Stimulated activated CD4-positive, alpha-beta T cell treated with anti-CD3 and anti-CD28 coated beads, TNF-alpha, amount 100 ng/mL, for 1 hour (primary cell): ENCODE results near the gene SNRNP40.

ENCODE experiments used
- DNase-seq, 3 donors: peaks; one replicate each; pipeline ENCODE4 v3.0.0-alpha.2; 2020; ENCODE audit warnings: low read depth in 3 of 3, low spot score in 1 of 3

The SNRNP40 gene

DNA sequence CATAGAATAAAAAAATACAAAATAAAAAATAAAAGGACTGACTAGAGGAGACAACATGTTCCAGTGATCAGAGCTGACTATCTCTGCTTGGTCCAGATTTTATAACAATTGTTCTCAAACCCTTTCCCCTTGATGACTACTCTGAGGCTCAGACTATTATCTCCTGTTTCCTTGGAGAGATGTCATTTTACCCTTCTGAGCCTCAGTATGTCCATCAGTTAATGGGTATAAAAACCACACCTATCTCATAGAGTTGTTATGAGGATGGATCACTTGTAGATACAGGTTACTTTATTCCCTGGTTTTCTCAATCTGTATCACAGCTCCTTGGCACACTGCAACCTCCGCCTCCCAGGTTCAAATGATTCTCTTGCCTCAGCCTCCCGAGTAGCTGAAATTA, 63.9 kb downstream of the SNRNP40 start:
- no peak for DNase-seq

DNA sequence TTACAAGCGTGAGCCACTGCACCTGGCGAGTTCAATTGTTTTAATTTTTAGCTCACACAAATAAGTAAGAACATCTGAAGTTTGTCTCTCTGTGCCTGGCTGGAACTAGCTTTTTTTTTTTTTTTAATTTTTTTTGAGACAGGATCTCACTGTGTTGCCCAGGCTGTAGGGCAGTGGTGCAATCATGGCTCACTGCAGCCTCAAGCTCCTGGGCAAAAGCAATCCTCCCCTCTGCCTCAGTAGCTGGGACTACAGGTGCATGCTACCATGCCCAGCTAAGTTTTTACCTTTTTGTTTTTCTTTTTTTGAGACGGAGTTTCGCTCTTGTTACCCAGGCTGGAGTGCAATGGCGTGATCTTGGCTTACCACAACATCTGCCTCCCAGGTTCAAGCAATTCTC, 64.8 kb downstream of the SNRNP40 start:
- DNase-seq = no peak

DNA sequence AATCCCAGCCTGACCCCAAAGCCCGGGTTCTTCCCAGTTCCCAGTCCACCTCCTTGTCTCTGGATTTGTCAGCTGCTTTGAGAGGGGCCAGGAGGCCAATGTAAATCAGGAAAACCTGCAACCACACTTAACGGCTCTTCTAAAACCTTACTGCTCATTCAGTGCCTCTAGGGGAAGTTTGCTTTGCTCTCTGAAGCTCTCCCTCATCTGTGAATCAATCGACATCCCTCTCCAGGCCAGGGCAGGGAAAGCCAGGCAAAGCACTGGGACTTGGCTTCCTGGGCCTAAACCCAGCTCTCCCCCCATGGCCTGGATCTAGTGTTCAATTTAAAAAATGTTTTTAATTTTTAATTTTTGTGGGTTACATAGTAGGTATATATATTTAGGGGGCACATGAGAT, 66.2 kb downstream of the SNRNP40 start:
- no peak for DNase-seq

DNA sequence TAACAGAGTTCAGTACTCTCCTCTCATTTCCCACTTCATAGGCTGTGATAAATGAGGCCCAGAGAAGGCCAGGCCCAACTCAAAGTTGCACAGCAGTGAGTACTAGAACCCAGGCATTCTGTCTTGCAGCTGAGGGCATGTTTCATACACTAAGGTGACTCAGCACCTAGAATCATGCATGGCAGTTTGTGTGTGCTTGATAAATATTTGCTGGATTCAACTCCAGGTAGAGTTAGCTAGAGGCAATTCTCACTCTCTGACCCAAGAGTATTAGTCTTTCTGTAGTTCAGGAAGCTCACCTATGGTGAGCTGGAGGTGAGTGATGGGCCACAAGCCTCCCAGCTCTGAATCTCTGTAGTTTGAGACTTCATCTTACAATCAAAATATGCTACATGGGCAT, 67.6 kb downstream of the SNRNP40 start:
- no peak for DNase-seq

DNA sequence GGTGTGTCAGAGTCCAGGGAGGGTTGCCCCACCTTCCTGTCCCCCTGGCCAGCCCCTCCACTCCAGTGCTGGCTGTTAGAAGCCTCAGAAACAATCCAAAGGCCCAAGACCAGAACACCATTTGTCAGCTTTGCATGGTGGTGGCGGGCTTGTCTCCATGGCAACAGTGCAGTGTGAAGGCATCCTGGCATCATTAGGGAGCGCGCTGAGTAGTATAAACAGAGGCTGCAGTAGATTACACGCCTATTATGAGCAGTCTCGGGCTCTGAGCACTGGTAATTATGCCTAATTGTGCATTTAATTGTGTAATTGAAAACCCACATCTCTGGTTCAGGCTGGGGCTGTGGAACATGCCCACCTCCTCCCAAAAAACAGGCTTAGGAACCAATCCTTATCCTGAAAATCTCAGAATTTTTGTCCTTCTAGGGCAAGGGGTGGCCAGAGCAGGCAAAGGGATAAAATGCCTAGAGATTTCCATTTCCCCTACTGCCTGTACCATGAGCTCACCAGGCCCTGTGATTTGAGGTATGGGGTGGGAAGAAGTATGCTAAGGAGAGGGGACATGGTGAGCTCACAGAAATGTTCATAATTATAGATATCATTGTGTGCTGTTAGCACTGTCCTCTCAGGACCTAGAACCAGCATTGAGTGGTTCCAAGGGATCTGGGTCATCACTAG, 68.6 kb downstream of the SNRNP40 start:
- no peak for DNase-seq

DNA sequence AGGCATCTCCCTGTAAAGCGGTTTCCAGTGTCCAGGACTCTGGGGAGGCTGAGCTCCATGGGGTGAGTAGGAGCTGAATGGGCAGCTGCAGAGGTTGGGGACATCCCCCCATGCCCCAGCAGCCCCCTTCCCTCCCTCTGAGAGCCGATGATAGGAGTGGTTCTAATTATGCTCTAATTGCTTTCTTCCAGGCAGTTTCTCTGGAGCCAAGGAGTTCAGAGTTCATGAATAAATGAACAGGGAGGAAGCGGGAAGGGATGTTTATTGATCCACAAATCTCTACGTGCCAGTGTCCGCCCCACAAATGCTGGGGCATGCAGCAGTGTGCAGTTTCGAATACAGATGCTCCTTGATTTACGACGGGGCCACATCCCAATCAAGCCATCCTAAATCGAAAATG, 72.5 kb downstream of the SNRNP40 start:
- DNase-seq = no peak

DNA sequence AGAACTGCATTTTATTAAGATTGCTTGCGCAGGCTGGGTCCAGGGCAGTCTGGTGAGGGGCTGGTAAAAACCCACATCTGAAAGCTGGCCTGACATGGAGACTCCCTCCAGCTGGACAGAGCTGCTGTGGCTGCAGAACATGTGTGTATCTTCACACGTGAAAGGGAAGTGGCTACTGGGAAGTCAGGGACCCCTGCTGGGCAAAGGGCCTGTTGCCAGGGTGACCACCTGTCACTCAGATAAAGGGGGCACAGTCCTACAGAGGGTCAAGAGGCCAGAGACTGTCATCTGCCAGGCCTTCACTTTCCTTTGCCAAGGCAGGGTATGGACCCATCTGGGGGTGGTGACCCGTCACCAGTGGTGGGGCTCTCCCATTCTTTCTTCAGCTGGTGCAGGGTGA, 74.4 kb downstream of the SNRNP40 start:
- DNase-seq = no peak

DNA sequence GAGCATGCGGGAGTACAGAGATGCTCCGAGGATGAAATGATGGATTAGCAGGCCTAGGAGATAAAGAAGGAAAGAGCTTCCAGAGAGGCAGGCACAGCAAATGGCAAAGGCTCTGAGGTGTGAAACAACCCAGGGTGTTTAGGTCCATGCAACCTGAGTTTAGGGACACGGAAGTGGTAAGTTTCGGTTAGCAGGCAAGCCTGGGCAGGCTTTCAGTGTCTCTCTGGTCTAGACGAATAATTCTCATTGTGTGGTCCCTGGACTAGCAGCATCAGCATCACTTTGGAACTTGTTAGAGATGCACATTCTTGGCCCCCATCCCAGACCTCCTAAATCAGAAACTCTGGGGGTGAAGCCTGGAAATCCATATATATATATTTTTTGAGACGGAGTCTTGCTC, 75.5 kb downstream of the SNRNP40 start:
- no peak for DNase-seq

DNA sequence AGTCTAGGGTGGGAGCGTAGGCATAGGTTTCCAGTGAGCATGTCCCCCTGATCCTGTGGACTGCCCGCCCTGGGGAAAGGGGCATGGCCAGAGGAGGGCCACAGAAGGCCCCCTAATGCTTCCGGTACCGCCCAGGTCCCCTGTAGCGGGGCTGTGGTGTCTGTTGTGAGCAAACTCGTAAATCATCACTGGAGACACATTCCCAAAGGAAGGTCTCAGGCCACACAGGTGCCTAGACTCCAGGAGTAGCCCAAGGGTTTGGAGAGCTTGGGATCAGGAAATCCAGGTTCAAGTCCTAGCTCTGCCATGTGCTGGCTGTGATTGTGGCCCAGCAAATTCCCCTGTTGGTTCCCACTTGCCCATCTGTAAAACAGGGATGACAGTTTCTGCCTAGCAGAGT, 77.1 kb downstream of the SNRNP40 start:
- no peak for DNase-seq

DNA sequence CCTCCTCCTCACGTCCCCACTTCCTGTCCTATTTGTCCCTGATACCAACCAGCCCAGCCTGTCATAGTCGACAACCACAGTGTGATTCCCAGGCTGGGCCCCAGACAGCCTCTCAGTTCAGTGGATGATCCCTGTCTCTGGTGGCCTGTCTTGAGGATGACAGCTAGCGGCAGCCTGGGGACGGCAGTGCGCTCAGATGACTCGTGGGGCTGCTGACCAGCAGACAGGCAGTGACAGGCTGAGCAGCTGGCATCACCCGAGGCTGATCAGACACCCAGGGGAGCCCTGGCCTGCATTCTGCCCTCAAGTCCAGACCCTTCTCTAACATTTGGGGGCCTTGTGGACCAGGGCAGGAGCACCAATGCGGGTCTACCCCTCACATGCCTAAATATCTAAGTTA, 77.9 kb downstream of the SNRNP40 start:
- no peak for DNase-seq

DNA sequence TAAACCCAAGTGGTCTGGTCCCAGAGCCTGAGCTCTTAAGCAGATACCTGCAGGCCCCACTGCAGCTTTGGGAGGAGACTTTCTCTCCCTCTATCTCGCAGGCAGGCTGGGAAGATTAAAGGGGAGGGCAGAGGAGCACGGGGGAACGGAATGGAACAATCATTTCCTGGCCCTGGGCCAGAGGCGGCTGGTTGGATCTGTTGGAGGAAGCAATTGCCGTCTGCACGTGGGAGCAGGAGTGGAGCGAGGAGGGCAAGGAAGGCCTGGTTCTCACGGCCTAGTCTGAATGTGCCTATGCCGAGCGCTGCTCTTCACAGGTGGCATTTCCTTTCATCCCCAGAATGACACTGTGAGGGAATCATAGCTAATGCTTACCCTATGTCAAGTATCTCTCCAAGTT, 80.6 kb downstream of the SNRNP40 start:
- DNase-seq = no peak

DNA sequence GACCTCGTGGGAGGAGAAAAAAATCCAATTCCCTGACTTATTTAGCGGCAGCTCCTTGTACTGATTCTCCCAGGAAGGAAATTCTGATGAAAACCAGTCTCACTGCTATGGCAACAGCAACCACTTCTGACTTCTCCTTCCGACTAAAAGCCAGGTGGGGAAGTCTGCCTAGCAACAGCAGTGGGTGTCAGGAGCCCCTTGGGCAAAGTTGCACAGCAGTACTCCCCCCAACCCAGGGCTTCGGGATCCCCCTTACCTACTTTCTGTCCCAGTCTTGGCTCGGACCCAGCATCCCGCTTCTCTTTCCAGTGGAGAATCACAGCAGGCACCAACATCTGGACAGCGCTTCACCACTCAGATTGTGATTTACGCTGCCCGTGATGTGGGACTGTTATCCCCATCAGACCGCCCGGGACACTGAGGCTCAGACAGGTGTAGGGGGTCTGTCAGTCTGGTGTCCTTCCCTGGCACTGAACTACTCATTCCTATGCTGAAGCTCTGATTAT, 81.5 kb downstream of the SNRNP40 start:
- no peak for DNase-seq

DNA sequence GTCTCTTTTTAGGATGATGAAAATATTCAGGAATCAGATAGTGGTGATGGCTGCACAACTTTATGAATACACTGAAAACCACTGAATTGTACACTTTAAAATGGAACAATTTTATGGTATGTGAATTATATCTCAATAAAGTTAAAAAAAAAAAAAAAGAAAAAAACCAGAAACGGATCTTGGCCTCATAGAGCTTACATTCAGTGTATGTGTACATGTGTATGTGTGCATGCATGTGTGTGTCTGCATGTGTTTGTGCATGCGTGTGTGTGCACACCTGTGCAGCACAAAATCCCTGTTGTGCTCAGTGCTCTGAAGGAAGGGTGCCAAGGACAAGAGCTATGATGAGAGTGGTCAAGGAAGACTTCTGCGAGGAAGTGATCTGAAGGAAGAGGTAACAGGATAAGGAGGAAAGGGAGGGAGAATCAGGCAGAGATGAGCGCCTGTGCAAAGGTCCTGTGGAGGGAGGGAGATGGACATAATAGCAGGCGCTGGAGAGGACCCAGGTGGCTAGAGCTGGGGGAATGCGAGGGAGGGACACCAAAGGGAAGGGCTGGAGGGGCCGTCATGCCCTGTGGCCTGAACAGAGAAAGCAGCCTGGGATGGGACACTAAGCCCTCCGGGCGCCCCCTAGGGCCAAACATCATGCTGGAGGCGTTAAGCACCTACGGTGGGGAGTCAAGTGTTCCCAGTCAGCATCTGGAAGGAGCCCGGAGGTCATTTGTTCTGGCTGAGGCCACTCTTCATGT, 82.1 kb downstream of the SNRNP40 start:
- no peak for DNase-seq
